Karpas-422 (cell line): ENCODE measurements around the gene VPS13D. TPM values are rescaled to one million over a fixed set of nuclear protein-coding genes. Genes with fewer than 3 reads are reported as not detected.
"Not testable (repeated sequence)": the region's sequence is repeated elsewhere in the genome, so short reads cannot be mapped to it uniquely, and the experiment has no call there.

Experiments used
- DNase-seq: peaks from one replicate; pipeline ENCODE4 v3.0.0-alpha.2; 2015
- H2AFZ ChIP-seq: fragments of 200-600 bp; sonication (generic); 2 replicates; pipeline ENCODE4 v1.6.1; 2014; ENCODE audit warnings: antibody characterized with exemption, low read length, mixed read lengths
- H3K27ac ChIP-seq: fragments of 200-600 bp; sonication (generic); 2 replicates; pipeline ENCODE4 v1.5.1; 2014; ENCODE audit warnings: mild to moderate bottlenecking, low read length, moderate library complexity
- H3K27me3 ChIP-seq: fragments of 200-600 bp; sonication (generic); 2 replicates; pipeline ENCODE4 v1.6.1; 2014; ENCODE audit warnings: low read length, mixed read lengths
- H3K36me3 ChIP-seq: fragments of 200-600 bp; sonication (generic); 2 replicates; pipeline ENCODE4 v1.6.1; 2014; ENCODE audit warnings: low read length, mixed read lengths; ENCODE audit not compliant: insufficient read depth
- H3K4me1 ChIP-seq: fragments of 200-600 bp; sonication (generic); 2 replicates; pipeline ENCODE4 v1.6.1; 2014; ENCODE audit warnings: mild to moderate bottlenecking, low read length, mixed read lengths
- H3K4me2 ChIP-seq: fragments of 200-600 bp; sonication (generic); 2 replicates; pipeline ENCODE4 v1.6.1; 2014; ENCODE audit warnings: low read length, low read depth, mild to moderate bottlenecking; ENCODE audit not compliant: poor library complexity, severe bottlenecking
- H3K4me3 ChIP-seq: fragments of 200-600 bp; sonication (generic); 2 replicates; pipeline ENCODE4 v1.5.1; 2014; ENCODE audit warnings: mild to moderate bottlenecking, antibody characterized with exemption, low read length, mixed read lengths
- H3K79me2 ChIP-seq: fragments of 200-600 bp; sonication (generic); 2 replicates; pipeline ENCODE4 v1.6.1; 2014; ENCODE audit warnings: mild to moderate bottlenecking, low read length, mixed read lengths
- H3K9ac ChIP-seq: fragments of 200-600 bp; sonication (generic); 2 replicates; pipeline ENCODE4 v1.6.0; 2014; ENCODE audit warnings: low read length
- H3K9me2 ChIP-seq: fragments of 200-600 bp; sonication (generic), shearing (Covaris generic); replicated peaks from 2 replicates; pipeline ENCODE4 v1.6.0; 2014; ENCODE audit warnings: mild to moderate bottlenecking, low read length, moderate library complexity; ENCODE audit not compliant: insufficient read depth
- H3K9me3 ChIP-seq: fragments of 300-700, 200-600 bp; sonication (generic); 2 replicates; pipeline ENCODE4 v1.6.1; 2014; ENCODE audit warnings: low read length, mixed read lengths
- H4K20me1 ChIP-seq: fragments of 200-600 bp; sonication (generic); 2 replicates; pipeline ENCODE4 v1.6.1; 2014; ENCODE audit warnings: mild to moderate bottlenecking, antibody characterized with exemption, low read length, low read depth; ENCODE audit not compliant: insufficient read depth
- total RNA-seq: library from RNA; depleted of rRNA; stranded (reverse); fragments of >200 nt; shearing (Covaris generic); gene quantifications from 2 replicates; pipeline ENCODE4 v1.2.3, GENCODE V29; 2014; ENCODE audit warnings: low replicate concordance

Gene VPS13D
- total RNA-seq, 1 experiment from 2014 or later = 36.2 TPM

DNA sequence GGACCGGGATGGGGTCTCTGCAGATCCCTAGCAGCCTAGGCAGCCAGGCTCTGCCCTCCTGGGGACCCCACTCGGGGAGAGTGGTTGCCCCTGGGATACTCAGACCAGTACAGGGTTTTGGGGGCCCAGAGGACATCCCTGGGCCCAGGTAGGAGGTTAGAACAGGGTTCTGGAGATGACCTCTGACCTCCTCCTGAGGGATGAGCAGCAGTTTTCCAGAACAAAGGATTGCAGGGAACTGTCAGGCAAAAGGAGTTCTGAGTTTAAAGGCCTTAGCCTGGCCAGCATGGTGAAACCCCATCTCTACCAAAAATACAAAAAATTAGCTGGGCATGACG lies 20.4 kb upstream of the VPS13D start:
- Histone ChIP-seq H3K9me2 (no peaks in the 10 kb centered on the region), H4K20me1 (0 out of 2 replicates have a peak, but pooled peaks cover 7% of the 10 kb centered on the region), H3K4me1 (no peaks in the 10 kb centered on the region), H2AFZ (no peak overlapping the region), H3K27ac (no peak overlapping the region), H3K36me3 (no peaks in the 10 kb centered on the region), H3K27me3 (no peaks in the 10 kb centered on the region), H3K9ac (no peak overlapping the region), H3K4me2 (no peak overlapping the region), H3K79me2 (no peaks in the 10 kb centered on the region), H3K4me3 (no peak overlapping the region), H3K9me3 (no peaks in the 10 kb centered on the region)
- no peak for DNase-seq

DNA sequence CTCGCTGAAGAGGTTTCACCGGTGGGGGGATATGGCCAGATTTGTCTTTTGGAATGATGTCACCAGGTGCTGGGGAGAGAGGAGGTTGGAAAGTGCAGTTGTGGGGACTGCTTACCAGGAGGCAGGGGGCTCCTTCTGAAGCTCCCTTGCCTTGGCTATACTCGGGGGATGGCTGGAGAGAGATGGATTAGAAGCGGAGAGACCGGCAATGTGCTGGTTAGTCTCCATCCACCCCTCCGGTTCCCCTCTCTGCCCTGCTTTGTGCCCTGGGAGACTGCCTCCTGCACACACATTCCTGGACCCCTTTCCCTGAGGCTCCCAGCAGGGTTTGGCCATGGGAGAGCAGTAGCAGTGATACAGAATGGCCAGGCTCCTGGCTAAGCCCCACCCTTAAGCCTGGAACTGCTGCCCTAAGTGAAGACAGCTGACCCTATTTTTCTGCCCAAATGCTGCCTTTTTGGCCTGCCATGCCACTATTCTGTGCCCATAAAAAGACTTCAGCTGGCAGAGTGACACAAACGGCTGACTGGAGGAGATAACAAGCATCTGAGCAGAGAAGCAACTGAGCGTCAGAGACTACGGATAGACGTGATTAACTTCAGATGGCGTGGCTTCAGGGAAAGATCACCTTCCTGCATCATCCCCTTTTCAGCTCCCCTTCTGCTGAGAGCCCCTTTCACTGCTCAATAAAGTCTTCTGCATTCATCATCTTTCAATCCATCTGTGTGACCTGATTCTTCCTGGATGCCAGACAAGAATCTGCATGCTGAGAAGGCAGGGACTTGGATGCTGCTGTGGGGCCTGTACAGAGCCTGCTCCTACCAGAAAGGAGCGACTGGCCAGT lies 14.5 kb upstream of the VPS13D start:
- Histone ChIP-seq H3K4me2 (no peak overlapping the region), H2AFZ (no peak overlapping the region), H3K36me3 (no peaks in the 10 kb centered on the region), H3K9me2 (no peaks in the 10 kb centered on the region), H4K20me1 (no peaks in the 10 kb centered on the region), H3K27me3 (no peaks in the 10 kb centered on the region), H3K4me3 (no peak overlapping the region), H3K79me2 (no peaks in the 10 kb centered on the region), H3K9me3 (no peaks in the 10 kb centered on the region), H3K9ac (no peak overlapping the region), H3K27ac (no peak overlapping the region), H3K4me1 (no peaks in the 10 kb centered on the region)
- no peak for DNase-seq

DNA sequence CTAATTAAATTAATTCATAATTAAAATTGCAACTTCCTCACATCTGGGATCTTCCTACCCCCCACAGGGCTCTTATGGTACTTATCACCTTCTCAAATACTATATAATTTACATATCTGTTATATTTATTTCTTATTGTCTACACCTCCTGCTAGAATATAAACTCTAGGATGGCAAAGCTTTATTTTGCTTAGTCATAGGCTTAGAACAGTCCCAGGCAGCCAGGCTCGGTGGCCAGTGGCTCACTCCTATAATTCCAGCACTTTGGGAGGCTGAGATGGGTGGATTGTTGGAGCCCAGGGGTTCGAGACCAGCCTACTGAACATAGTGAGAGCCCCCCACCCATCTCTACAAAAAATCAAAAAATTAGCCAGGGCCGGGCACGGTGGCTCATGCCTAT lies 10.0 kb upstream of the VPS13D start:
- H3K79me2 ChIP-seq = no peaks in the 10 kb centered on the region
- H2AFZ ChIP-seq = no peak overlapping the region
- no peak overlapping the region for H3K4me2 ChIP-seq
- H3K9ac ChIP-seq = no peak overlapping the region
- no peak for DNase-seq
- no peaks in the 10 kb centered on the region for H3K27me3 ChIP-seq
- no peak overlapping the region for H3K4me3 ChIP-seq
- H4K20me1 ChIP-seq = 0 out of 2 replicates have a peak, but pooled peaks cover 4% of the 10 kb centered on the region
- H3K27ac ChIP-seq = no peak overlapping the region
- H3K4me1 ChIP-seq = no peaks in the 10 kb centered on the region
- no peaks in the 10 kb centered on the region for H3K9me3 ChIP-seq
- H3K36me3 ChIP-seq = no peaks in the 10 kb centered on the region
- H3K9me2 ChIP-seq = no peaks in the 10 kb centered on the region

DNA sequence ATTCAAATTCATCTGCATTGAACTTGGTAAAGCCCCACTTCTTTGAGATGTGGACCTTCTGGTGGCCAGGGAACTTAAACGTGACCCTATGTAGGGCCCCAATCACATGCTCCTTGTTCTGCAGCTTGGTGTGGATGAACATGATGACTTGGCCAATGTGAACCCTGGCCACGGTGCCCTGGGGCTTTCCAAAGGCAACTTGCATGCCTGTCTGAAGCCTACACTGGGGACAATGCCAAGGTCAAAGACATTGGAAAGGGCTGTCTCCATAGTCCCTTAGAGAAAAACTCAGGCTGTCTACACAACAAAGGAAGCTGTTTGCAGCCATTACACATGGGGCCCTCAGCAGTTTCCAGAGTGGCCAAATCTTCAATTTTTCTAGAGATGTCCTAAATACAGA lies 8.9 kb upstream of the VPS13D start:
- H3K4me2 ChIP-seq = no peak overlapping the region
- H3K4me3 ChIP-seq = no peak overlapping the region
- no peak for DNase-seq
- no peak overlapping the region for H3K9ac ChIP-seq
- H3K27me3 ChIP-seq = no peaks in the 10 kb centered on the region
- H2AFZ ChIP-seq = no peak overlapping the region
- H3K36me3 ChIP-seq = no peaks in the 10 kb centered on the region
- H3K4me1 ChIP-seq = no peaks in the 10 kb centered on the region
- H4K20me1 ChIP-seq = 0 out of 2 replicates have a peak, but pooled peaks cover 4% of the 10 kb centered on the region
- H3K27ac ChIP-seq = no peak overlapping the region
- no peaks in the 10 kb centered on the region for H3K79me2 ChIP-seq
- H3K9me2 ChIP-seq = no peaks in the 10 kb centered on the region
- no peaks in the 10 kb centered on the region for H3K9me3 ChIP-seq

DNA sequence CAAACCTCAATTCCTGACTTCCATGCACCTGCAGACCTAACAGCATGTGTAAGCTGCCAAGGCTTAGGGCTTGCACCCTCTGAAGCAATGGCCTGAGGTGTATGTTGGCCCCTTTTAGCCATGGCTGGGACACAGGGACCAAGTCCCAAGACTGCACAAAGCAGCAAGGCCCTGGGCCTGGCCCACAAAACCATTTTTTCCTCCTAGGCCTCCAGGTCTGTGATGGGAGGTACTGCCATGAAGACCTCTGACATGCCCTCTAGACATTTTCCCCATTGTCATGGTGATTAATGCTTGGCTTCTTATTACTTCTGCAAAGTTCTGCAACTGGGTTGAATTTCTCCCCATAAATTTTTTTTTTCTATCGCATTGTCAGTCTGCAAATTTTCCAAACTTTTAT lies 7.1 kb upstream of the VPS13D start:
- not testable (repeated sequence) for H3K9me2 ChIP-seq, DNase-seq, H3K4me3 ChIP-seq, H3K4me1 ChIP-seq, H3K27ac ChIP-seq, H3K36me3 ChIP-seq, H3K9me3 ChIP-seq, H4K20me1 ChIP-seq, H2AFZ ChIP-seq, H3K79me2 ChIP-seq, H3K9ac ChIP-seq, H3K4me2 ChIP-seq, H3K27me3 ChIP-seq

DNA sequence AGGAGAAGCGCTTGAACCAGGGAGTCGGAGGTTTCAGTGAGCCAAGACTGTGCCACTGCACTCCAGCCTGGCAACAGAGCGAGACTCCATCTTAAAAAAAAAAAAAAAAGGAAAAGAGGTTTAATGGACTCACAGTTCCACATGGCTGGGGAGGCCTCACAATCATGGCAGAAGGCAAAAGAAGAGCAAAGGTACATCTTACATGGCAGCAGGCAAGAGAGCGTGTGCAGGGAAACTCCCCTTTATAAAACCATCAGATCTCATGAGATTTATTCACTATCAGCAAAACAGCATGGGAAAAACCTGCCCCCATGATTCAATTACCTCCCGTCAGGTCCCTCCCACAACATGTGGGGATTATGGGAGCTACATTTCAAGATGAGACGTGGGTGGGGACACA lies 5.7 kb upstream of the VPS13D start:
- not testable (repeated sequence) for H3K27me3 ChIP-seq, H2AFZ ChIP-seq, H3K4me1 ChIP-seq, H3K79me2 ChIP-seq, H3K9me2 ChIP-seq, H3K4me3 ChIP-seq, H3K9me3 ChIP-seq, H3K36me3 ChIP-seq, H3K27ac ChIP-seq, H3K4me2 ChIP-seq, H3K9ac ChIP-seq, H4K20me1 ChIP-seq, DNase-seq

DNA sequence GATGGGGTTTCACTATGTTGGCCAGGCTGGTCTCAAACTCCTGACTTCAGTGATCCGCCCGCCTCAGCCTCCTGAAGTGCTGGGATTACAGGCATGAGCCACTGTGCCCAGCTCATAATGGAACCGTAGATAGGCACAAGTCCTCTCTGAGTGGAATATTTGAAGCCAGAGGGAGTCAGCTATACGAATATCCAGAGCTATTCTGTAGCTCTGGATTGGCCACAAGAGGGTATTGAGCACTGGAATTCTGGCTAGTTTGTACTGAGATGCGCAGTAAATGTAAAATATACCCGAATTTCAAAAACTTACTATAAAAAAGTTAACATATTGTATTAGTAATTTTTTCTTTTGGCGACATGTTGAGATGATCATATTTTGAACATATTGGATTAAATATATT lies 851 bp upstream of the VPS13D start:
- Histone ChIP-seq H3K4me3 (no peak overlapping the region), H4K20me1 (peaks cover 5% of the 10 kb centered on the region; the same call in 1 of the 2 replicates), H3K9me3 (no peaks in the 10 kb centered on the region), H3K27me3 (no peaks in the 10 kb centered on the region), H3K4me1 (peaks cover 13% of the 10 kb centered on the region), H3K4me2 (no peak overlapping the region), H2AFZ (no peak overlapping the region), H3K9me2 (no peaks in the 10 kb centered on the region), H3K36me3 (no peaks in the 10 kb centered on the region), H3K9ac (no peak overlapping the region), H3K79me2 (peaks cover 33% of the 10 kb centered on the region), H3K27ac (no peak overlapping the region)
- DNase-seq = no peak

DNA sequence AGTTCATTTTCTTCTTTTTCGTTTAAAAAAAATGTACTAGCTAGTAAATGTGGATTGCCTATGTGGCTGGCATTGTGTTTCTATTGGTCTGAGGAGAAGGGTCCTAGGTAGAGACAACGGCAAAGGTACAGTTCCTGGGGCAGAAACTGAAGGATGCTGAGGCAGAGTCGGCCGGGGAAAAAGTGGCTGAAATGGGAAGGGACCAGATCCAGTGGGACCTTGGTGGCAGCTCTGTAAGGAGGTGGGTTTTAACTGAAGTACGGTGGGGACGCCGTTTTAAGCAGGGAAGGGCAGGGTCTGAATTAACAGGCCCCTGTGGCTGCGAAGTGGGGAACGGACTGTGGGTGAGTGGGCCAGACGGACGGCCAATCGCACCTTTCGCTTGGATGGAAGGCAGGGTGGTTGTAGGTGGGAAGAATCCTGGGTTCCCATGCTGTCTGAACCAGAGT lies 420 bp upstream of the VPS13D start:
- Histone ChIP-seq H3K4me2 (no peak overlapping the region), H3K4me1 (peaks cover 13% of the 10 kb centered on the region)

More for the DNA sequence above, 420 bp upstream of the VPS13D start:
- no peaks in the 10 kb centered on the region for H3K27me3 ChIP-seq
- H3K9me2 ChIP-seq = no peaks in the 10 kb centered on the region
- DNase-seq = no peak
- no peak overlapping the region for H3K27ac ChIP-seq
- no peak overlapping the region for H3K9ac ChIP-seq
- no peaks in the 10 kb centered on the region for H3K36me3 ChIP-seq
- H3K79me2 ChIP-seq = peaks cover 33% of the 10 kb centered on the region
- H4K20me1 ChIP-seq = peaks cover 5% of the 10 kb centered on the region; the same call in 1 of the 2 replicates
- H3K4me3 ChIP-seq = no peak overlapping the region
- H2AFZ ChIP-seq = no peak overlapping the region
- H3K9me3 ChIP-seq = no peaks in the 10 kb centered on the region
